ENCODE results near the gene NRN1L. TPM values are rescaled to one million over a fixed set of nuclear protein-coding genes. Genes with fewer than 3 reads are reported as not detected.

Gene NRN1L
- total RNA-seq, 1 donor from 2014 or later: 0.83 TPM

GRCh38 chr16:67934306-67935100, 49.8 kb downstream of the NRN1L start:
- peak; percentile 36 for DNase-seq (ENCODE audit: low read depth)

GRCh38 chr16:67935101-67935401, 50.4 kb downstream of the NRN1L start:
- no peak for DNase-seq (ENCODE audit: low read depth)

GRCh38 chr16:67935402-67936123, 50.9 kb downstream of the NRN1L start:
- DNase-seq (ENCODE audit: low read depth): peak; percentile 92

Other genes starting within 250 kb of the NRN1L start
- gene CARMIL2, start 239.7 kb upstream of the NRN1L start, total RNA-seq: 0.08 and 0.83 TPM in 2 replicates
- gene ACD, start 224.6 kb upstream of the NRN1L start, total RNA-seq: 15.8 and 17.5 TPM in 2 replicates
- 3.4 and 4.1 TPM in 2 replicates for gene PARD6A, start 223.9 kb upstream of the NRN1L start, total RNA-seq
- 11.1 and 12.7 TPM in 2 replicates for gene ENKD1, start 218.1 kb upstream of the NRN1L start, total RNA-seq
- 10.8 and 11.6 TPM in 2 replicates for gene C16orf86, start 218.1 kb upstream of the NRN1L start, total RNA-seq
- 10.5 and 11.2 TPM in 2 replicates for gene GFOD2, start 165.6 kb upstream of the NRN1L start, total RNA-seq
- 6.9 and 9.4 TPM in 2 replicates for gene RANBP10, start 78.3 kb upstream of the NRN1L start, total RNA-seq
- 1.1 and 4.5 TPM in 2 replicates for gene TSNAXIP1, start 78.0 kb upstream of the NRN1L start, total RNA-seq
- gene THAP11, start 42.6 kb upstream of the NRN1L start, total RNA-seq: 67.0 and 73.3 TPM in 2 replicates
- 120 and 182 TPM in 2 replicates for gene NUTF2, start 38.0 kb upstream of the NRN1L start, total RNA-seq
- gene CENPT, start 37.2 kb upstream of the NRN1L start, total RNA-seq: 48.3 and 63.7 TPM in 2 replicates
- 147 and 164 TPM in 2 replicates for gene EDC4, start 11.8 kb upstream of the NRN1L start, total RNA-seq
- 9.4 and 10.6 TPM in 2 replicates for gene PSKH1, start 8.4 kb downstream of the NRN1L start, total RNA-seq
- 0.42 and 1.3 TPM in 2 replicates for gene CTRL, start 47.0 kb downstream of the NRN1L start, total RNA-seq
- 23.4 and 39.3 TPM in 2 replicates for gene PSMB10, start 52.0 kb downstream of the NRN1L start, total RNA-seq
- gene LCAT, start 59.2 kb downstream of the NRN1L start, total RNA-seq: 15.3 and 25.1 TPM in 2 replicates
- 85.9 and 98.3 TPM in 2 replicates for gene SLC12A4, start 83.8 kb downstream of the NRN1L start, total RNA-seq
- not detected in 2 replicates for gene DPEP3, start 95.6 kb downstream of the NRN1L start, total RNA-seq
- 0.05 TPM in 1 of 2 replicates, not detected in the other for gene DPEP2, start 114.6 kb downstream of the NRN1L start, total RNA-seq
- not detected in 2 replicates for gene DPEP2NB, start 131.0 kb downstream of the NRN1L start, total RNA-seq
- gene DDX28, start 138.3 kb downstream of the NRN1L start, total RNA-seq: 11.1 and 14.1 TPM in 2 replicates
- 20.7 and 20.8 TPM in 2 replicates for gene DUS2, start 138.4 kb downstream of the NRN1L start, total RNA-seq
- 36.7 and 40.8 TPM in 2 replicates for gene NFATC3, start 200.5 kb downstream of the NRN1L start, total RNA-seq

Data from myocyte (in vitro differentiated cells).